CD4-positive, CD25-positive, alpha-beta regulatory T cell (primary cell): ENCODE results near the gene GGCX. TPM values are rescaled to one million over a fixed set of nuclear protein-coding genes. Genes with fewer than 3 reads are reported as not detected.

Experiments used
- ATAC-seq, 2 donors: fragments of 150-1000 bp; cut with Tn5 transposase; one replicate each; pipeline ENCODE4 v1.10.0; 2021; ENCODE audit warnings: low read depth in 2 of 2, moderate number of reproducible peaks in 2 of 2, moderate library complexity in 1 of 2
- DNase-seq, 3 donors: peaks; one replicate each; pipeline versions ENCODE4 v3.0.0 to v3.0.0-alpha.2; 2012 to 2022; ENCODE audit warnings: mixed read lengths in 1 of 3
- H3K27ac ChIP-seq: one replicate; pipeline ENCODE4 v1.7.0; 2013; ENCODE audit warnings: mild to moderate bottlenecking, low read length; ENCODE audit not compliant: insufficient read depth, poor library complexity, severe bottlenecking
- H3K27me3 ChIP-seq: one replicate; pipeline ENCODE4 v1.7.0; 2013; ENCODE audit warnings: low read length; ENCODE audit not compliant: control insufficient read depth, insufficient read depth
- H3K36me3 ChIP-seq: one replicate; pipeline ENCODE4 v1.7.0; 2013; ENCODE audit warnings: mild to moderate bottlenecking, low read length, moderate library complexity; ENCODE audit not compliant: control insufficient read depth, insufficient read depth
- H3K4me1 ChIP-seq: 2 replicates; pipeline ENCODE4 v1.7.0; 2013; ENCODE audit warnings: mild to moderate bottlenecking, low read length; ENCODE audit not compliant: insufficient read depth, control insufficient read depth, poor library complexity, severe bottlenecking
- H3K4me3 ChIP-seq: one replicate; pipeline ENCODE4 v1.7.0; 2013; ENCODE audit warnings: low read depth, mild to moderate bottlenecking, low read length, moderate library complexity
- H3K9me3 ChIP-seq, 2 experiments: 1 replicate in 1 of 2; 2 replicates in 1 of 2; pipeline ENCODE4 v1.7.0; 2013; ENCODE audit warnings: low read length in 2 of 2, mild to moderate bottlenecking in 1 of 2, moderate library complexity in 1 of 2; ENCODE audit not compliant: control insufficient read depth in 2 of 2
- H3K27ac Mint-ChIP-seq, 3 donors: one replicate each; pipeline ENCODE4 v1.8.0; 2020 to 2022; ENCODE audit warnings: mild to moderate bottlenecking in 3 of 3, mixed read lengths in 3 of 3, moderate library complexity in 2 of 3
- H3K27me3 Mint-ChIP-seq: one replicate; pipeline ENCODE4 v1.8.0; 2022; ENCODE audit warnings: mild to moderate bottlenecking, mixed read lengths
- H3K36me3 Mint-ChIP-seq: one replicate; pipeline ENCODE4 v1.8.0; 2020; ENCODE audit warnings: mixed read lengths
- H3K4me1 Mint-ChIP-seq, 4 donors: one replicate each; pipeline ENCODE4 v1.8.0; 2020 to 2022; ENCODE audit warnings: mixed read lengths in 4 of 4, mild to moderate bottlenecking in 1 of 4
- H3K4me3 Mint-ChIP-seq, 4 donors: one replicate each; pipeline ENCODE4 v1.8.0; 2020 to 2022; ENCODE audit warnings: mild to moderate bottlenecking in 4 of 4, mixed read lengths in 4 of 4, moderate library complexity in 3 of 4
- H3K9me3 Mint-ChIP-seq, 7 donors: one replicate each; pipeline ENCODE4 v1.8.0; 2020 to 2022; ENCODE audit warnings: mixed read lengths in 7 of 7, mild to moderate bottlenecking in 3 of 7, moderate library complexity in 2 of 7
- polyA plus RNA-seq, 4 donors: library from polyadenylated mRNA; unstranded; fragments of 300-500 nt; fragmentation: Illumina TruSeq; gene quantifications; one replicate each; pipeline ENCODE4 v1.2.3, GENCODE V29; 2021
- total RNA-seq: library from RNA; stranded (reverse); gene quantifications from one replicate; pipeline ENCODE4 v1.2.3, GENCODE V29; 2022

Gene GGCX
- total and polyA plus RNA-seq, 5 donors from 2014 or later: 16.7 to 28.1 (median 18.3) TPM

DNA sequence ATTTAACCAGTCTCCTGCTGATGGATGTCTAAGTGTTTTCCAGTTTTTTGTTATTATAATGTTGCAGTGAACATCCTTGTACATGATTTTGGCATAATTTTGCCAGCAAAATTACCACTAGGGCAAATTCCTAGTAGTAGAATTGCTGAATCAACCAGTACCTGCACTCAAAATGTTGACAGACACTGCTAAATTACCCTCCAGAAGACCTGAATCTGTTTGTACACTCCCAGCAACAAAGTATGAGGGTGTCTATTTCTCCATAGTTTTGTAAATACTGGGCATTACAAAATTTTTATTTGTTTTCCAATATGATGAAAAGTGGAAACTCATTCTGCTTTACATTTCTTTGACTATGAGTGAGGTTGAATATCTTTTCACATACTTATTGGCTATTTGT is 33.5 kb downstream of the GGCX start:
- Histone ChIP-seq H3K4me1 (no peaks in the 10 kb centered on the region), H3K4me3 (no peak overlapping the region), H3K27me3 (peaks cover 13% of the 10 kb centered on the region), H3K27ac (no peak overlapping the region), H3K9me3 (no peaks in the 10 kb centered on the region), H3K36me3 (no peaks in the 10 kb centered on the region)
- Mint-ChIP-seq H3K27ac (no peak overlapping the region), H3K4me3 (no peak overlapping the region), H3K27me3 (peaks cover 45% of the 10 kb centered on the region), H3K36me3 (no peaks in the 10 kb centered on the region), H3K9me3 (no peaks in the 10 kb centered on the region), H3K4me1 (peaks cover 0 to 4% (median 0%) of the 10 kb centered on the region in 4 donors)
- ATAC-seq (no peak), DNase-seq (no peak)

DNA sequence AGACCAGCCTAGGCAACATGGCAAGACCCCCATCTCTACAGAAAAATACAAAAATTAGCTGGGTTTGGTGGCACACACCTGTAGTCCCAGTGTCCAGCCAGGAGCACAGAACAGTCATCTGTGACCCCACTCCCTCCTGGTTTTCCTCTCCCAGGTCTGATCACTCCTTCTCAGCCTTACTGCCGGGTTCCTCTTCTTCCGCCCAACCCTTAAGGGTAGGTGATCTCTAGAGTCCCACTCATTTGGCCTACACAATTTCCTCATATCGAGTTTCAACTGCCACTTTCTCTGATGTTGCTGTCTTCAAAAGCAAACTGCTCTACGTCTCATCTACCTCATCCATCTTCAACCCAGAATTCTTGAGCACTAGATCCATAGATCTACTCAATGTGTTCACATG is 35.7 kb downstream of the GGCX start:
- Histone ChIP-seq H3K9me3 (no peaks in the 10 kb centered on the region), H3K27ac (no peak overlapping the region), H3K36me3 (no peaks in the 10 kb centered on the region), H3K4me1 (no peaks in the 10 kb centered on the region), H3K4me3 (no peak overlapping the region), H3K27me3 (peaks cover 13% of the 10 kb centered on the region)
- Mint-ChIP-seq H3K4me1 (peaks cover 0 to 4% (median 0%) of the 10 kb centered on the region in 4 donors), H3K27me3 (peaks cover 46% of the 10 kb centered on the region), H3K36me3 (no peaks in the 10 kb centered on the region), H3K27ac (no peak overlapping the region), H3K4me3 (no peak overlapping the region), H3K9me3 (no peaks in the 10 kb centered on the region)
- no peak for ATAC-seq
- no peak for DNase-seq

DNA sequence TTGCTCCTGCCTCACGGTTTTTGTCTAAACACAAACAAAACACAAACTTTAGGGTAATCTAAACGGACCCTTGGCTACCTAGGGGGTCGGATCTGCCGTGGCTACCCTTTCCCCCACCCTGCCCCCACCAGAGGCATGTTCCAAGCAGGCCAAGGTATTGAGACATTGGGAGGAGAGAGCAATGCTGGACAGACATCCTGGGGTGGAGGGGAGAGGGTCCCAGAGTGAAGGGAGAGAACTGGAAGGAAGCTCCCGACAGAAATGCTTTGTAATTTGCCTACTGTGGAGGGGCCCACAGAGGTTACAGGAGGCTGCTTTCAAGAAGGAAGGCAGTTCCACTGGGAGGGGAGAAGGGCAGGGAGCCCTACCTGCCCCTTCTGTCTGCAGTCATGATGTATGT is 36.3 kb downstream of the GGCX start:
- no peaks in the 10 kb centered on the region for H3K36me3 Mint-ChIP-seq
- H3K9me3 Mint-ChIP-seq: no peaks in the 10 kb centered on the region

DNA sequence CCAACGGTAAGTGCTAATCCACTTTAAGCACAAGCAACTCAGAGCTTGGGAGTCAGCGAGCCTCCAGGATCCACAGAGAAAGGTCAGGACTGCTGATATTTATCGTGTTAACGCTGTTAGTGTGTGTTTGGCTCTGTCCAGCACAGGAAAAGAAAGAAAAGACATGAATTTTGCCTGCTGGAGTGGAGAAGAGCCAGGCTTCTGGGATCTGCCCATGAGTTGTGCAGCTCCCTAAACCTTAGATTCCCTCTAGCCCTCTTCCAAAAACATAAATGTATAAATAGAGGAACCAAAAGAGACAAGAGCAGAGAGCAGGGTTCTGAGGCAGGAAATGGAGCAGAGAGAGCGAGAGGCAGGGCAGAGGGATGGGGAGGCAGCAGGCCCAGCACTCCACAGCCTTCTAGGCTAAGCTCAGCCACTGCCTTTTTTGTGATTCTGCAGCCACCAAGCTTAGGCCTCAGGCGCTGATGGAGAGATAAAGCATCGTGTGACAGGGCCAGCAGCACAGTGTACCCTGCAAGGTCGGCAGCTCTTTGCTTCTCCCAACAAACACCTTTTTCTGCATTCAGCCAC is 36.9 kb downstream of the GGCX start:
- no peak overlapping the region for H3K4me3 Mint-ChIP-seq
- Histone ChIP-seq H3K4me1 (no peaks in the 10 kb centered on the region), H3K27me3 (peaks cover 13% of the 10 kb centered on the region), H3K27ac (no peak overlapping the region), H3K36me3 (no peaks in the 10 kb centered on the region), H3K9me3 (no peaks in the 10 kb centered on the region), H3K4me3 (no peak overlapping the region)
- DNase-seq (no peak), ATAC-seq (no peak)
- H3K9me3 Mint-ChIP-seq: no peaks in the 10 kb centered on the region
- no peaks in the 10 kb centered on the region for H3K36me3 Mint-ChIP-seq
- H3K27me3 Mint-ChIP-seq: peaks cover 43% of the 10 kb centered on the region
- peak overlapping the region in 2 of 3 donors; percentile 20 to 52 for H3K27ac Mint-ChIP-seq
- peaks cover 0 to 4% (median 0%) of the 10 kb centered on the region in 4 donors for H3K4me1 Mint-ChIP-seq

More for the DNA sequence above, 36.3 kb downstream of the GGCX start:
- H3K9me3 ChIP-seq: no peaks in the 10 kb centered on the region
- no peak overlapping the region for H3K4me3 ChIP-seq
- no peak overlapping the region for H3K4me3 Mint-ChIP-seq
- peaks cover 0 to 4% (median 0%) of the 10 kb centered on the region in 4 donors for H3K4me1 Mint-ChIP-seq
- DNase-seq (no peak), ATAC-seq (no peak)
- peaks cover 46% of the 10 kb centered on the region for H3K27me3 Mint-ChIP-seq
- H3K27ac Mint-ChIP-seq: no peak overlapping the region
- H3K4me1 ChIP-seq: no peaks in the 10 kb centered on the region
- no peak overlapping the region for H3K27ac ChIP-seq
- peaks cover 13% of the 10 kb centered on the region for H3K27me3 ChIP-seq
- no peaks in the 10 kb centered on the region for H3K36me3 ChIP-seq

DNA sequence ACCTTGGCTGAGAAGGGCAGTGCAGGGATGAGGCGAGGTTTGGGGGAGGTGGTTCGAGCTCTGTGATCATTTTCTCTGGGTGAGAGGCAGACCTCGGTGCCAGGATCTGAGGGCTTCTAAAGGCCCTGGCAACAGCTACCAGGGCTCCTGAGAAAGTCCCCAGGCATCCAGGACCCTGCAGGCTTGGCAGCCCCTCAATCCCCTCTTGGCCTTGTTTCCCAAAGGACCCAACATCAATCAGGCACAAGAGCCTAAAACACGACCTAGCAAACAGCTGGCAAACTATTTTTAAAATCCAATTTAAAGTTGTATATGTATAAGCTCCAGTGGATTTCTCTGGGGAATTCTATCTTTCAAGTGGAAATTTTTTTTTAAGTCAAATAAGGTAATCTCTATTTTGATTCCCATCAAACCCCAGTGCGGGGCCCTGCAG is 37.4 kb downstream of the GGCX start:
- Mint-ChIP-seq H3K27me3 (peaks cover 38% of the 10 kb centered on the region), H3K4me1 (peaks cover 0 to 4% (median 0%) of the 10 kb centered on the region in 4 donors), H3K4me3 (no peak overlapping the region), H3K36me3 (no peaks in the 10 kb centered on the region), H3K9me3 (no peaks in the 10 kb centered on the region), H3K27ac (peak overlapping the region in 1 of 3 donors; percentile 52)
- Histone ChIP-seq H3K36me3 (no peaks in the 10 kb centered on the region), H3K27ac (no peak overlapping the region), H3K4me3 (no peak overlapping the region), H3K9me3 (no peaks in the 10 kb centered on the region), H3K27me3 (peaks cover 12% of the 10 kb centered on the region), H3K4me1 (no peaks in the 10 kb centered on the region)
- DNase-seq (no peak), ATAC-seq (no peak)

DNA sequence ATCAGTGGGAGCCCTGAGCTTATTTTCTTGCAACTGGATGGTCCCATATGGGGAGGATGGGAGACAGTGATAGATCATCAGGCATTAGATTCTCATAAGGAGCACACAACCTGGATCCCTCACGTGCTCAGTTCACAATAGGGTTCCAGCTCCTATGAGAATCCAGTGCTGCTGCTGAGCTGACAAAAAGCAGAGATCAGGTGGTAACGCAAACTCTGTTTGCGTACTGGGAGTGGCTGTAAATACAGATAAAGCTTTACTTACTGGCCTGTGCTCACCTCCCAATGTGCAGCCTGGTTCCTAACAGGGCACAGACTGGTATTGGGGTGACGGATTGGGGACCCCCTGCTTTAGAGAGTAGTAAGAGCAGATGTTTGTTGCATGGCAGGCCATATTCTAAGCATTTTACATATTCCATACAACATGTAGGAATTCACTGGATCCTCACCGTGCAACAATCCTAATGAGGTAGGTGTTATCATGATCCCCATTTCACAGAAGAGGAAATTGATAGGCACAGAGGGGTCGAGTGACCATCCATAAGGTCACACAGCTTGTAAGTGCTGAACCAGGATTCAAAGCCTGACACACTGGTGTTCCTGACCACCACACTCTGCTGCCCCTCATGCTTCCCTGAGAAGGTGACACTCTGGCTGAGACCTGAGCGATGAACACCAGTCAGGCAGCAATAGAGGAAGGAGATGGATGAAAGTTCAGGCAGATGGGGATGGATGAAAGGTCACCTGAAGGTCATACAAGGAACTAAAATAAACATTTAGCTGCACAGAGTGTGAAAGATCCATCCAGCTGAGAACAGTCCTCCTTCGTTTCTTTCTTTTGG is 38.0 kb downstream of the GGCX start:
- Mint-ChIP-seq H3K36me3 (no peaks in the 10 kb centered on the region), H3K9me3 (no peaks in the 10 kb centered on the region), H3K27ac (no peak overlapping the region), H3K27me3 (peaks cover 36% of the 10 kb centered on the region), H3K4me1 (peaks cover 0 to 4% (median 0%) of the 10 kb centered on the region in 4 donors), H3K4me3 (no peak overlapping the region)
- no peaks in the 10 kb centered on the region for H3K4me1 ChIP-seq
- no peak for ATAC-seq
- H3K27me3 ChIP-seq: peaks cover 7% of the 10 kb centered on the region
- DNase-seq: no peak
- no peak overlapping the region for H3K4me3 ChIP-seq
- no peaks in the 10 kb centered on the region for H3K9me3 ChIP-seq
- no peak overlapping the region for H3K27ac ChIP-seq
- H3K36me3 ChIP-seq: no peaks in the 10 kb centered on the region

DNA sequence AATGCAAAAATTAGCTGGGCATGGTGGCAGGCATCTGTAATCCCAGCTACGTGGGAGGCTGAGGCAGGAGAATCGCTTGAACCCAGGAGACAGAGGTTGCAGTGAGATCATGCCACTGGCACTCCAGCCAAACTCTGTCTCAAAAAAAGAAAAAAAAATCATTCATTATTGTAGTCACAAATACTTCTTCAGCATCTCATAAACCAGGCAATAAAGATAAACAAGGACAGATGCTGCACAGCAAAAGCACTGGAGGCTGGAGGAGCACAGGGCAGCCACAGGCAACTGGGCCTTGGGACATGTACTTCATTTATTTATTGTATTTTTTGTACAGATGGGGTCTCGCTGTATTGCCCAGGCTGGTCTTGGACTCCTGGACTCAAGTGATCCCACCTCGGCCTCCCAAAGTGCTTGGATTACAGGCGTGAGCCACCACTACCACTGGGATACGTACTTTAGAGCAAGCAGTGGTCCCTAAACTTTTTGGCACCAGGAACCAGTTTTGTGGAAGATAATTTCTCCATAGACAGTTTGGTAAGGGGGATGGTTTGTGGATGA is 39.1 kb downstream of the GGCX start:
- ATAC-seq: no peak
- Histone ChIP-seq H3K9me3 (no peaks in the 10 kb centered on the region), H3K27ac (no peak overlapping the region), H3K4me1 (no peaks in the 10 kb centered on the region), H3K27me3 (no peaks in the 10 kb centered on the region), H3K4me3 (no peak overlapping the region), H3K36me3 (no peaks in the 10 kb centered on the region)
- Mint-ChIP-seq H3K4me1 (peaks cover 0 to 4% (median 0%) of the 10 kb centered on the region in 4 donors), H3K27ac (no peak overlapping the region), H3K9me3 (no peaks in the 10 kb centered on the region), H3K27me3 (peaks cover 28% of the 10 kb centered on the region), H3K36me3 (no peaks in the 10 kb centered on the region), H3K4me3 (no peak overlapping the region)
- no peak for DNase-seq
